Measurements from ENCODE around the gene UFM1. TPM values are rescaled to one million over a fixed set of nuclear protein-coding genes. Genes with fewer than 3 reads are reported as not detected.
"Not testable (repeated sequence)": the region's sequence is repeated elsewhere in the genome, so short reads cannot be mapped to it uniquely, and the experiment has no call there.

UFM1 gene
- total and polyA plus RNA-seq, 4 donors: 40.2 to 106 (median 47.3) TPM

DNA sequence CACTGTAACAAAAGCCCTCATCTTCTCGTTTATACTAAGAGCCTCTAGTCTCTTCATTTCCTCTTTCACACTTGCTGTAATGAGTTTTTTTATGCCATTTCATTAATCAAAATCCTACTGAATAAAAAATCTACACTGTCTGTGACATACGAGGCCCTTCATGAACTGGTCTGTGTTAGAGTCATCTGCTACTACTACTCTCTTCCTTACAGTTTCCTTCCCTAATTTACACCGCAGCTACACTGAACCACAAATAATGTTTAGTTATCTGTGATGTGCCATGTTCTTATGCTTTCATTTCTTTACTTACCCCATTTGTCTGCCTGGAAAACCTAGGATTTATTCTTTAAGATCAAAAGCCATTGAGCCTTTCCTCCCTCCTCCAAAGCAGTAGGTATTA is 16.0 kb downstream of the UFM1 start:
- ATAC-seq (ENCODE audit: insufficient read depth, low FRiP score) (no peak), DNase-seq (no peak)
- Histone ChIP-seq H3K27ac (ENCODE audit: low read depth in 1 of 2, low read length in 1 of 2) (no peak overlapping the region), H3K36me3 (ENCODE audit: control insufficient read depth in 4 of 4, insufficient read depth in 4 of 4, low read length in 4 of 4) (peaks cover 2 to 15% (median 8%) of the 10 kb centered on the region in 4 donors), H3K9ac (ENCODE audit: insufficient read depth in 1 of 2, low read length in 2 of 2) (no peak overlapping the region), H3K4me3 (no peak overlapping the region), H3K4me1 (ENCODE audit: control insufficient read depth in 5 of 5, insufficient read depth in 5 of 5, low read length in 5 of 5) (peaks cover 0 to 3% (median 0%) of the 10 kb centered on the region in 5 donors), H3K27me3 (ENCODE audit: control insufficient read depth in 3 of 3, insufficient read depth in 3 of 3, low read length in 2 of 3) (no peaks in the 10 kb centered on the region), H3K9me3 (ENCODE audit: control insufficient read depth in 4 of 4, insufficient read depth in 3 of 4, low read length in 3 of 4) (no peaks in the 10 kb centered on the region)
- TF ChIP-seq, protein P1, sequence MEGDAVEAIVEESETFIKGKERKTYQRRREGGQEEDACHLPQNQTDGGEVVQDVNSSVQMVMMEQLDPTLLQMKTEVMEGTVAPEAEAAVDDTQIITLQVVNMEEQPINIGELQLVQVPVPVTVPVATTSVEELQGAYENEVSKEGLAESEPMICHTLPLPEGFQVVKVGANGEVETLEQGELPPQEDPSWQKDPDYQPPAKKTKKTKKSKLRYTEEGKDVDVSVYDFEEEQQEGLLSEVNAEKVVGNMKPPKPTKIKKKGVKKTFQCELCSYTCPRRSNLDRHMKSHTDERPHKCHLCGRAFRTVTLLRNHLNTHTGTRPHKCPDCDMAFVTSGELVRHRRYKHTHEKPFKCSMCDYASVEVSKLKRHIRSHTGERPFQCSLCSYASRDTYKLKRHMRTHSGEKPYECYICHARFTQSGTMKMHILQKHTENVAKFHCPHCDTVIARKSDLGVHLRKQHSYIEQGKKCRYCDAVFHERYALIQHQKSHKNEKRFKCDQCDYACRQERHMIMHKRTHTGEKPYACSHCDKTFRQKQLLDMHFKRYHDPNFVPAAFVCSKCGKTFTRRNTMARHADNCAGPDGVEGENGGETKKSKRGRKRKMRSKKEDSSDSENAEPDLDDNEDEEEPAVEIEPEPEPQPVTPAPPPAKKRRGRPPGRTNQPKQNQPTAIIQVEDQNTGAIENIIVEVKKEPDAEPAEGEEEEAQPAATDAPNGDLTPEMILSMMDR (IDR thresholded peaks at IDR 0.05; ENCODE audit: control extremely low read depth, extremely low read depth): no peak
- WGBS, 2 donors: 26 to 40% methylated on average over 3 of the region's 3 CpGs

DNA sequence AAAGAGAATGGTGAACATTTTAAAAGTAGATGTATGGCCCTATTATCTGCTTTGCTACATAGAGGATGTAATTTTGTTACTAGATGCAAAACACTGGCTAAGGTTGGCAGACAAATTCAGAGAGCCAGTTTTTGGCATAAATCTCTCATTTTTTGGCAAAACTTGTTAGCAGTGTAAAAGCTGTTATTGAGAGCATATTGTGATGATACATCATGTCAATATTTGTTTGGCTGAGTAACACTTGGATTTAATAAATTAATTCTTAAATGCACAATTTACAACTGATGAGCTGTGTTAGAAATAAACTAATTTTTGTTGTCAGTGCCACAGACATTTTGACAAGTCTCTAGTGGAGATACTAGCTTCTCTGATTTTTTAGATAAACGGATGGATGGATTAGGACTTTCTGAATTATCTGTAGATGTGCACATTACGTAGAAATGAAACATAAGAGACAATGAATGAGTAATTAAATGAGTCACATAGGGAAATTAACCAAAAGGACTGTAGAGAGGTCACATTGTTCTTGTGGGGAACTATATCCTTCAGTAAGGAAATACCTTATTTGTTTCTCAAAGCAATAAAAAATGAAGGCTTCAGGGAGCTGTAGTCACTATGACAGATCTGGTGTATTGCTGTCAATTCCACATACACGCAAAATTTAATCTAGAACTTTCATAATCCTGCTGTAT is 17.4 kb downstream of the UFM1 start:
- WGBS, 2 donors: 73 to 82% methylated on average over 3 of the region's 3 CpGs
- H3K36me3 ChIP-seq (ENCODE audit: control insufficient read depth in 4 of 4, insufficient read depth in 4 of 4, low read length in 4 of 4): peaks cover 2 to 9% (median 4%) of the 10 kb centered on the region in 4 donors
- TF ChIP-seq, protein P1 (IDR thresholded peaks at IDR 0.05; ENCODE audit: control extremely low read depth, extremely low read depth): no peak
- H3K4me1 ChIP-seq (ENCODE audit: control insufficient read depth in 5 of 5, insufficient read depth in 5 of 5, low read length in 5 of 5): peaks cover 0 to 3% (median 0%) of the 10 kb centered on the region in 5 donors
- no peaks in the 10 kb centered on the region for H3K9me3 ChIP-seq (ENCODE audit: control insufficient read depth in 4 of 4, insufficient read depth in 3 of 4, low read length in 3 of 4)
- DNase-seq (no peak), ATAC-seq (ENCODE audit: insufficient read depth, low FRiP score) (no peak)
- no peak overlapping the region for H3K9ac ChIP-seq (ENCODE audit: insufficient read depth in 1 of 2, low read length in 2 of 2)
- H3K4me3 ChIP-seq: no peak overlapping the region
- H3K27ac ChIP-seq (ENCODE audit: low read depth in 1 of 2, low read length in 1 of 2): no peak overlapping the region
- H3K27me3 ChIP-seq (ENCODE audit: control insufficient read depth in 3 of 3, insufficient read depth in 3 of 3, low read length in 2 of 3): no peaks in the 10 kb centered on the region

DNA sequence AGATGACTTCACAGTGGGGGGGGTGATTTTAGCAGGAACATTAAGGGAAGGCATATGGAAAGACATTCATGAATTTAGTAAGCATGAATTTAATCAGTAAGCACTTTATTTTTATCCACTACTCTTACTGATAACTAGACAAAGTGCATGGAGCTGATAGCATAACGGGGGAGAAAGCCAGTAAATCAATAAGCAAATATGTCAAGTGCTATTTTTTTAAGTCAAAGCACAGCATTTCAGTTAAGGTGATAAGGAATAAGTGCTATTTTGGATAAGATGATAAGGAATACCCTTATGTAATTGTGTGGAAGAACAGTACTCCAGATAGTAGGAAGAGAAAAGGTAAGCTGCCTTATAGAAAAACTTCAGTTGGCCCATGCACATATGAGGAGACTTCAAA is 19.4 kb downstream of the UFM1 start:
- Histone ChIP-seq H3K36me3 (ENCODE audit: control insufficient read depth in 4 of 4, insufficient read depth in 4 of 4, low read length in 4 of 4) (no peaks in the 10 kb centered on the region), H3K9me3 (ENCODE audit: control insufficient read depth in 4 of 4, insufficient read depth in 3 of 4, low read length in 3 of 4) (no peaks in the 10 kb centered on the region), H3K4me3 (no peak overlapping the region), H3K4me1 (ENCODE audit: control insufficient read depth in 5 of 5, insufficient read depth in 5 of 5, low read length in 5 of 5) (peaks cover 0 to 5% (median 0%) of the 10 kb centered on the region in 5 donors), H3K27me3 (ENCODE audit: control insufficient read depth in 3 of 3, insufficient read depth in 3 of 3, low read length in 2 of 3) (no peaks in the 10 kb centered on the region), H3K27ac (ENCODE audit: low read depth in 1 of 2, low read length in 1 of 2) (no peak overlapping the region), H3K9ac (ENCODE audit: insufficient read depth in 1 of 2, low read length in 2 of 2) (no peak overlapping the region)
- TF ChIP-seq, protein P1 (IDR thresholded peaks at IDR 0.05; ENCODE audit: control extremely low read depth, extremely low read depth): no peak
- DNase-seq (no peak), ATAC-seq (ENCODE audit: insufficient read depth, low FRiP score) (no peak)
- WGBS, 2 donors: 33 to 39% methylated on average over 1 of the region's 1 CpG

DNA sequence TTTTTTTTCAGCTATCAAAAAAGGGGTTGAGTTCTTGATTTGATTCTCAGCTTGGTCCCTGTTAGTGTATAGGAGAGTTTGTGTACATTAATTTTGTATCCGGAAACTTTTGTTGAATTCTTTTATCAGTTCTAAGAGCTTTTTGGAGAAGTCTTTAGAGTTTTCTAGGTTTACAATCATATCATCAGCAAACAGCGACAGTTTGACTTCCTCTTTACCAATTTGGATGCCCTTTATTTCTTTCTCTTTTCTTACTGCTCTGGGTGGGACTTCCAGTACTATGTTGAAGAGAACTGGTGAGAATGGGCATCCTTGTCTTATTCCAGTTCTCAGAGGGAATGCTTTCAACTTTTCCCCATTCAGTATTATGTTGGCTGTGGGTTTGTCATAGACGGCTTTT is 20.4 kb downstream of the UFM1 start:
- 53 to 80% methylated on average over 3 of the region's 3 CpGs for WGBS, 2 donors
- not testable (repeated sequence) for H3K27ac ChIP-seq (ENCODE audit: low read depth in 1 of 2, low read length in 1 of 2); H3K36me3 ChIP-seq (ENCODE audit: control insufficient read depth in 4 of 4, insufficient read depth in 4 of 4, low read length in 4 of 4); DNase-seq; H3K9me3 ChIP-seq (ENCODE audit: control insufficient read depth in 4 of 4, insufficient read depth in 3 of 4, low read length in 3 of 4); ATAC-seq (ENCODE audit: insufficient read depth, low FRiP score); H3K4me1 ChIP-seq (ENCODE audit: control insufficient read depth in 5 of 5, insufficient read depth in 5 of 5, low read length in 5 of 5); H3K4me3 ChIP-seq; H3K27me3 ChIP-seq (ENCODE audit: control insufficient read depth in 3 of 3, insufficient read depth in 3 of 3, low read length in 2 of 3); H3K9ac ChIP-seq (ENCODE audit: insufficient read depth in 1 of 2, low read length in 2 of 2)

Measured in lung (tissue), 12 donors.